Measurements from ENCODE around the gene SNX5. TPM values are rescaled to one million over a fixed set of nuclear protein-coding genes. Genes with fewer than 3 reads are reported as not detected.
A peak's percentile ranks its signal among the peaks of the same experiment; 100 is the strongest.

The SNX5 gene
- total RNA-seq, 4 donors from 2014 or later = 58.3 to 67.3 (median 63.9) TPM

- intact Hi-C loops (cut with DNase I) = no loop called here
- Histone ChIP-seq H3K36me3 (no peaks in the 10 kb centered on the region), H3K27ac (replicated peaks in 1 of 4) (peak overlapping the region; percentile 75 to 86 (median 83)), H3K27me3 (no peaks in the 10 kb centered on the region), H3K4me3 (no peak overlapping the region), H3K9me3 (no peaks in the 10 kb centered on the region), H3K4me1 (peaks cover 8 to 50% (median 48%) of the 10 kb centered on the region in 4 donors)
- TF ChIP-seq, protein P1, sequence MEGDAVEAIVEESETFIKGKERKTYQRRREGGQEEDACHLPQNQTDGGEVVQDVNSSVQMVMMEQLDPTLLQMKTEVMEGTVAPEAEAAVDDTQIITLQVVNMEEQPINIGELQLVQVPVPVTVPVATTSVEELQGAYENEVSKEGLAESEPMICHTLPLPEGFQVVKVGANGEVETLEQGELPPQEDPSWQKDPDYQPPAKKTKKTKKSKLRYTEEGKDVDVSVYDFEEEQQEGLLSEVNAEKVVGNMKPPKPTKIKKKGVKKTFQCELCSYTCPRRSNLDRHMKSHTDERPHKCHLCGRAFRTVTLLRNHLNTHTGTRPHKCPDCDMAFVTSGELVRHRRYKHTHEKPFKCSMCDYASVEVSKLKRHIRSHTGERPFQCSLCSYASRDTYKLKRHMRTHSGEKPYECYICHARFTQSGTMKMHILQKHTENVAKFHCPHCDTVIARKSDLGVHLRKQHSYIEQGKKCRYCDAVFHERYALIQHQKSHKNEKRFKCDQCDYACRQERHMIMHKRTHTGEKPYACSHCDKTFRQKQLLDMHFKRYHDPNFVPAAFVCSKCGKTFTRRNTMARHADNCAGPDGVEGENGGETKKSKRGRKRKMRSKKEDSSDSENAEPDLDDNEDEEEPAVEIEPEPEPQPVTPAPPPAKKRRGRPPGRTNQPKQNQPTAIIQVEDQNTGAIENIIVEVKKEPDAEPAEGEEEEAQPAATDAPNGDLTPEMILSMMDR (IDR thresholded peaks at IDR 0.05) = no peak
- TF ChIP-seq EP300 (IDR thresholded peaks at IDR 0.05) = no peak
- peak in 1 of 2 donors; percentile 8 for TF ChIP-seq POLR2AphosphoS5 (IDR thresholded peaks at IDR 0.05)
- TF ChIP-seq POLR2A (IDR thresholded peaks at IDR 0.05; ENCODE audit: low read depth) = no peak
- no peak for DNase-seq (ENCODE audit: extremely low spot score)
- 61% methylated on average over 19 of the region's 19 CpGs for WGBS
Observed at GRCh38 chr20:18007534-18008292, 39.1 kb upstream of the SNX5 start.

DNA sequence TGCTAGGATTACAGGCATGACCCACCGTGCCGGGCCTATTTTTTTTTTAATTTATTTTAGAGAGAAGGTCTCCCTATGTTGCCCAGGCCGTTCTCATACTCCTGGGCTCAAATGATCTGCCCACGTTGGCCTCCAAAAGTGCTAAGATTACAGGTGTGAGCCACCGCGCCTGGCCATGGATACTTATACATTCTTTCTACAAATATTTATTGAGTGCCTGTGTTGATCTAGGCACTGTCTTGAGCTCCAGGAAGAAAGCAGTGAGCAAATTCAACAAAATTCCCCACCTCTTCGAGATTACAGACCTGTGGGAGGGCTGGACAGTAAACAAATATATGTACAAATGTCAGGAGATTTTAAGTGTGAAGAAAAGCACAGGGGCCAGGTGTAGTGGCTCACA, 38.1 kb upstream of the SNX5 start:
- DNase-seq (ENCODE audit: extremely low spot score) = no peak
- intact Hi-C loops (cut with DNase I) = no loop called here

DNA sequence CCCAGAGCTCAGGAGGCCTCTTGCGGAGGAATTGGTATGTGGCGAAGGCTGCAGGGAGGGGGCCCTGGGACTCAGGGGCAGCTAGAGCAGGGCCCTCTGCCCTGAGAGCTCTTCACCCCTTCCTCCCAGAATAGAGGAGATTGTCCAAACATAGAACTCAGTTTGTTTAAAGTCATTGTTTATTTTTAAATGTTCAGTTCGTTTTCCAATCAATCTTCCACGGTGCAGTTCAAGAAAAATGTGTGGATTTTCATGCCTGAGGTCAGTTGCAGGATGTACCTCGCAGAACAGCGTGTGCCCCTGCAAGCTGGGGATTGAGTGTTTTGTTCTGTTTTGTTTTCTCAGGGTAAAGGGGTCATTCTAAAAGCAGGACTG, 37.4 kb upstream of the SNX5 start:
- 48% methylated on average over 6 of the region's 6 CpGs for WGBS
- Histone ChIP-seq H3K27ac (replicated peaks in 1 of 4) (peak overlapping the region; percentile 75 to 86 (median 83)), H3K9me3 (no peaks in the 10 kb centered on the region), H3K27me3 (no peaks in the 10 kb centered on the region), H3K4me1 (peaks cover 8 to 63% (median 58%) of the 10 kb centered on the region in 4 donors), H3K4me3 (no peak overlapping the region), H3K36me3 (no peaks in the 10 kb centered on the region)
- TF ChIP-seq POLR2A (IDR thresholded peaks at IDR 0.05; ENCODE audit: low read depth) (no peak), EP300 (IDR thresholded peaks at IDR 0.05) (peak; percentile 93), POLR2AphosphoS5 (IDR thresholded peaks at IDR 0.05) (peak; percentile 82 to 88)
- TF ChIP-seq, protein P1 (IDR thresholded peaks at IDR 0.05) = no peak
- intact Hi-C loops (cut with DNase I) = no loop called here
- no peak for DNase-seq (ENCODE audit: extremely low spot score)

More for the DNA sequence above, 38.1 kb upstream of the SNX5 start:
- H3K36me3 ChIP-seq = no peaks in the 10 kb centered on the region
- no peaks in the 10 kb centered on the region for H3K9me3 ChIP-seq
- TF ChIP-seq POLR2AphosphoS5 (IDR thresholded peaks at IDR 0.05) = no peak
- TF ChIP-seq, protein P1 (IDR thresholded peaks at IDR 0.05) = no peak
- H3K27me3 ChIP-seq = no peaks in the 10 kb centered on the region
- 93% methylated on average over 7 of the region's 7 CpGs for WGBS
- peak overlapping the region; percentile 75 to 86 (median 83) for H3K27ac ChIP-seq (replicated peaks in 1 of 4)
- no peak overlapping the region for H3K4me3 ChIP-seq
- peaks cover 8 to 56% (median 51%) of the 10 kb centered on the region in 4 donors for H3K4me1 ChIP-seq

- Histone ChIP-seq H3K27me3 (no peaks in the 10 kb centered on the region), H3K36me3 (no peaks in the 10 kb centered on the region), H3K27ac (replicated peaks in 1 of 4) (peak overlapping the region; percentile 75 to 86 (median 83)), H3K4me1 (peaks cover 8 to 66% (median 62%) of the 10 kb centered on the region in 4 donors), H3K4me3 (no peak overlapping the region), H3K9me3 (no peaks in the 10 kb centered on the region)
- WGBS = 71% methylated on average over 21 of the region's 21 CpGs
- no peak for DNase-seq (ENCODE audit: extremely low spot score)
- TF ChIP-seq POLR2AphosphoS5 (IDR thresholded peaks at IDR 0.05) (no peak), POLR2A (IDR thresholded peaks at IDR 0.05; ENCODE audit: low read depth) (no peak), EP300 (IDR thresholded peaks at IDR 0.05) (no peak)
- TF ChIP-seq, protein P1 (IDR thresholded peaks at IDR 0.05) = no peak
- intact Hi-C loops (cut with DNase I) = no loop called here
Observed at GRCh38 chr20:18005170-18005989, 36.8 kb upstream of the SNX5 start.
